Left colon (tissue), 2 donors: ENCODE data around the gene NFKB1. TPM values are rescaled to one million over a fixed set of nuclear protein-coding genes. Genes with fewer than 3 reads are reported as not detected.
A peak's percentile ranks its signal among the peaks of the same experiment; 100 is the strongest.
"Not testable (repeated sequence)": the region's sequence is repeated elsewhere in the genome, so short reads cannot be mapped to it uniquely, and the experiment has no call there.

Experiments used
- ATAC-seq: fragments of 200-7000 bp; cut with Tn5 transposase; one replicate; pipeline ENCODE4 v1.9.1; 2020; ENCODE audit warnings: mild to moderate bottlenecking, moderate library complexity
- DNase-seq, 2 donors: peaks; one replicate each; pipeline ENCODE4 v3.0.0-alpha.2; 2020
- intact Hi-C, 2 donors: fragments of 100-400 bp; cut with DNase I in 1 of 2; cut with micrococcal nuclease in 1 of 2; formaldehyde crosslinking; loops; one replicate each; pipeline versions ENCODE4 v1.11.2 to v1.14.0; 2022; cut with DNase I, micrococcal nuclease
- total RNA-seq, 2 donors: library from RNA; stranded (reverse); fragmentation: NEBNext Ultra II Directional; extraction: Animal tissue kit (Norgen Biotek cat#: 25700); gene quantifications; one replicate each; pipeline ENCODE4 v1.2.1, GENCODE V29; 2021
- donor health status: DM: no; HTN: no; CAD: no.
- donor health status: DM: yes; HTN: yes; CAD: no.

Gene NFKB1
- total RNA-seq, 2 donors from 2014 or later, result 45.3 to 49.8 TPM

DNA sequence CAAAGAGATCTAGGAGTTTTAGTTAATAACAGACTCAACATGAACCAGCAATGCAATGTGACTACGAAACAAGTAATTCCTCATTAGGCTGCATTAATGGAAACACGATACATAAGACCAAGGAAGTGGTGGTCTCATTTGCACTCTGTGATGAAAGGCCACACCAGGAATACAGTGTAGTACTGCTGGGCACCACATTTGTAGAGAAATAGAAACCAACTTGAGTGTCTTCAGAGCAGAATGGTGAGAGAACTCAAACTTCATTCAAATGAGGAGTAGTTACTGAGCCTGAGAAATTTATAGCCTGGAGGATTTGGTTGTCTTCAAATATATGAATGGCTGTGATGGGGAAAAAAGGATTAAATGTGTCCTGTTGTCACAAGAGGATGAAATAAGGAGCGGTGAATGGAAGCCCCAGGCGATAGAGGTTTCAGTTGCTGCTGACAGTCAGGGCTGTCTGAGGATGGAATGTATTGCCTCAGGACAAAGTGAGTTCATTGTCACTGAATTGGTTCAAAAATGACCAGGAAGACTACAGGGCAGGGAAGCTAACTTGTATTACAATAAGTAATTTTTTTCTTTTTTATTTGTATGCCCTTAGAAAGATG, 50.9 kb downstream of the NFKB1 start:
- DNase-seq, result no peak
- intact Hi-C loops, result no loop called here
- ATAC-seq, result no peak

DNA sequence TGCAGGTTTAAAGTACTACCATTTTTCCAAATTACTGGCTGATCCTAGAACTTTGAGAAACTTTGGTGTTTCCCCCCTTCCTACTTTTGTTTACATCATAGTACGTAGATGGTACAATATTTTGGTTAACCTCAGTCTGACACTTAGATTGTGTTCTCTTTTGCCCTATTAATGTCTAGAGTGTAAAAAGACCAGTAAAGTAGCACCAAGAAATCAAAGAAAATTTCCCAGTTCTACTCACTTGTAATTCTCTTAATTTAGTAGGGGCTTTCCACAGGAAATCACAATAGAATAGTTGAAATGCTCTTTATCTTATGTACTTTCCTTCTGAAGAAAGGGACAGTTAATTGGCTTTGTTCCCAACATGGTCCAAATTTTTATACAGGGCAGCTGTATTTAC, 51.6 kb downstream of the NFKB1 start:
- DNase-seq (no peak), ATAC-seq (no peak)
- intact Hi-C loops, result no loop called here

DNA sequence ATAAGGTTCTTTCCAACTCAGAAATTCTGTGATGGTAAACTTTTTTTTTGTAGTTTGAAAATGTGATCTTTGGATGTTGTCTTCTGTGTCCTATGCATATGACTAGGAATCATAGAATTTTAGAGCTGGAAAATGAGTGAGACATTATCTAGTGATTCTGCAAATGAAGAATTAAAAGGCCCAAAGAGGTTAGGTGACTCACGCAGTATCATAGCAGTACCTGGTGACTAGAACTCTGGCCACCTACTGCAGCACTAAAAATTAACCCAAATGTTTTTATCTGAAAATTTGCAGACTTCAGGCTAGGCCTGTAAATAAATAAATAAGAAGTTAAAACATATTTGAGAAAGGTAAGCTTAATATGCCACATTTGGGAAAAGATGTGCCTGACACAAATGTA, 52.8 kb downstream of the NFKB1 start:
- intact Hi-C loops, result no loop called here
- no peak for ATAC-seq
- no peak for DNase-seq

DNA sequence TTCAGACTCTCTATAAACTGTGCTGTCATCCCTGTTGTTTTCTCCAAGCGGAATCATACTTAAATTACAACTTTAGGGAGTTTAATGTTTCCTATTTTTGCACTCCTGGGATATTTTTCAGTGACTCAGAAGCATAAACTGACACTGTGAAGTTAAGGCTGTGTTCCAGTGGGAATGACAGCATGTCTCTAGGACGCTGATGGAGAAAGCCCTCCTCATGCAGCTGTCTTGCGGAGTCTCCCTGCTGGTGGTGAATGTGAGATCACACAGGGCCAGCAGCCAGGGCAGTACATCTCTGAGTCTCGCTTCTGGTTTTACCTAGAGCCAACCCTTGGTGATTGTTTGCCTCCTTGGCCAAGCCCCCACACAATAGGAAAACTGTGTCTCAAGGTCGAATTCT, 53.3 kb downstream of the NFKB1 start:
- ATAC-seq (no peak), DNase-seq (peak in 1 of 2 donors; percentile 31)
- intact Hi-C loops, result no loop called here

DNA sequence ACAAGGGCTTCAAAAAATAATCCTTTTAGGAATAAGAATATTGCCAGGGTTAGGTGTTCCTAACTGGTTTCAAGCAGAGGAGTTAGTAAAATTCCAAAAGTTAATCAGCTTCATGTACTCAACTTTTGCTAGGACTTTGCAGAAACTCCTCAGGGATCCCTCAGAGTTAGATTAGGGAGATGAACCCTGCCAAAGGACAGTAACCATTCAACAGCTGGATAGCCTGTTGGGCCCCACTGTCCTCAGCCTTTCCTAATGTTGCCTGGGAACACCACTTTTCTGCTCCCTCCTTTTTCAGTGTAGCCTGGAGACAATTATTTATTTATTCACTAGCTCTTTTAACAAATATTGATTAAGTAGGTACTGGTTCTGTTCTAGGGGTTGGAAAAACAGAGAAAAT, 53.8 kb downstream of the NFKB1 start:
- DNase-seq (no peak), ATAC-seq (no peak)
- intact Hi-C loops, result no loop called here

DNA sequence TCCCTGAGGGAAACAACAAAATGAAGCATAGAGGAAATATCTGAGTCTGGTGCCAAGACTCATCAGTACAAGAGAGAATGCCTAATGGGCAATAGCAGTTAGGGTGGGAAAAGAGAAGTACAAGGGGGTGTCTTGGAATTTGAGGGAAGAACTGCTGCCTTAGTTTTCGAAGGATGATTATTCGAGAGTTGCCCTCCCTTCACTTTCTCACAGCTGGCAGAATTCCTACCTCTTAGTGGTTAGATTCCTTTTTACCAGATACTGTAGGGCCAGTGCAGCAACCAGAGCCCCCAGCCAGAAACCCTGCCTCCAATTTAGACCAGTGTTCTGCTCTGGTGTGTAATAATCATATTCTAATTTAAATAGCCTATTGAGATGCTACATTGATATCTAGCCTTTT, 56.5 kb downstream of the NFKB1 start:
- DNase-seq (no peak), ATAC-seq (no peak)
- intact Hi-C loops, result no loop called here

DNA sequence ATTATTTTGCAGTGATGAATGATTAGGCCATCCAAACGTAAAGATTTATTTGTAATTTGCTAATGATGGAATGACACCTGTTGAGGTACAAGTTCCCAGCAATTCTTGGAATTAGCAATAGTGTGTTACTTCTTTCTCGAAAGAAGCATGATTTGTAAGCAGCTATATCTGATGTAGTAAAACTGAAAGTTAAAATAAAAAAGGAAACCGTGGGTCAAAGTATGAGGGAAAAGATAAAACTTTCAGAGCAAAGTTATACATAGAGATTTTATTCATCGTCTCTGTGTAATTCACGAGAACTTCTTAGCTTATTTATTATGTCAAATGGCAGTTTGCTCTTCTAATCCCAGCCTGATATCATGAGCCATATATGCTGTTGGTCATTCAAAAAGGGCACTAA, 59.0 kb downstream of the NFKB1 start:
- no peak for ATAC-seq
- no peak for DNase-seq
- intact Hi-C loops, result no loop called here

DNA sequence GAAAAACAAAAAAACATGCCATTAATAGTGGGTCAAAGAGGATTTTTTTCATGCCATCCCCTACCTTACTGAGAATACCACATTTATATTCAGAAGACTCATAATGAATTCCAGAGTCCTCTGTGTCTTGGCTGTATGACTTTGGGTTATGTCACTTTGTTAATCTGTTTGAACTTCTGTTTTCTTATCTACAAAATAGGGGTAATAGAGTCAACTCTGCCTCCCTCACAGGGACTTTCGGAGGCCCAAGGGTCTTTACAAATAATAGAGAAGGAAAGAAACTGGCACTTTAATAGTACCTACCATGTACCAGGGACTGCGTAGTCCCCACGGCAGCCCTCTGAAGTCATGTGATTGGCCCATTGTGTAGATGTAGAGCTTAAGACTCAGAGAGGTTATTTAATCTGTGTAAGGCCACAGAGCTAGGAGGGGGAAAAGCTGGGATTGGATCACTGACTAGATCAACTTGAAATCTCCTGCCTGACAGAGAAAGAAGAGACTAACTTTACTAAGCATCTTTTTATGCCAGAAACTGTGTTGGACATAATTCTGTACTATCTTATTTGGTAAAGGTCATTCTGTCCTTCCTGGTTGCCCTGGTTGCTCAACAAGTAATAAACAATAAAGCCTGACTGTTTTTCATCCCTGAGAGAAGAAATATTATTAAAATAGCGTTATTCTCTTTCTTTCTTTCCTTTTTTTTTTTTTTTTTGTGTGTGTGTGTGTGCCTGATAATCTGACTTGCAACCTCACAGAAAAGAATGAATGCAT, 59.6 kb downstream of the NFKB1 start:
- ATAC-seq (no peak), DNase-seq (no peak)
- intact Hi-C loops, result no loop called here

DNA sequence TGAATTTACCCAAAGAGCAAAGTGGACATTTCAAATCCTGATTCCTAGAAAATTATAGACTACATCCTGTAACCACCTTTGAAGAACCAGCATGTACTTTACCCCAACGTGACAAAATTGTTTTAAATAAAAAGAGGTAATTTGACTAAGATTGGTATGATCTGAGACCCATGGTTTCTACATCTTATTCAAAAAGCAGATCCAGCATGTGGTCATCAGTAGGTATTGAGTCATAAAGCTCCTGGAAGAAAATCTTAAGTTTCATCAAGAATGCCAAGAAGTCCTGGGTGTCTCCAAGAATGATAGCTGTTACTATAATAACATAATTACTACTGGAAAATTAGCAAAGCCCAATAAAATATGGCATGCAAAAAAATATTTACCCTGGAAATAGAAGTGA, 61.8 kb downstream of the NFKB1 start:
- intact Hi-C loops, result no loop called here
- no peak for DNase-seq
- no peak for ATAC-seq

DNA sequence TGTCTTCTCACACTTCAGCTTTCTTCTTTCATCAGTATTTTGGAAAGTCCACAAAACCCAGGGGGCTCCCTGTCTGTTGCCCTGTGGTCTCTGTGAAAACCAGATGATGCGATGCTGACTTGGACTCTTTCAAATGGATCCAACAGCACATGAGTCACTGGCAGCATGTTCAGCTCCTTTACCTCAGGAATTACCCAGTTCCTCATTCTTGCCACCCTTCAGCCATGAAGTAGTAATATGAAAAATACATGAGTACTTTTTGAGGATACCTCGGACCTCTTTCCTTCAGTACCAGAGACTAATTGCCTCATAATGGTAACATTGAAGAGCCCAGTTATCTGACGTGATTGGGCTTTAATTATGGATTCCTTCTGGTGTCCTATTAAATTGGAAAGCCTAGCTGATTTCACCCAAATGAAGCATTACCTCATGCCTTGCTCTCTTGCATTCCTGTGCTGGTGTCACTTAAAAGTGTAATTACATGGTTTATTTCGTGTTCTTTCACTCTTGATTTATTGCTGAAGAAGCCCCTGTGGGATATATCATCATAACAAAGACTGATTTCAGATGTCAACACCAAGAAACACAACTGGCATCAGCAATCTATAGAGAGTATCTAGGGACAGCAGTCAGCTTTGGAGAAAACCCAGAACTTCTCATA, 63.4 kb downstream of the NFKB1 start:
- ATAC-seq (no peak), DNase-seq (no peak)
- intact Hi-C loops, result no loop called here

DNA sequence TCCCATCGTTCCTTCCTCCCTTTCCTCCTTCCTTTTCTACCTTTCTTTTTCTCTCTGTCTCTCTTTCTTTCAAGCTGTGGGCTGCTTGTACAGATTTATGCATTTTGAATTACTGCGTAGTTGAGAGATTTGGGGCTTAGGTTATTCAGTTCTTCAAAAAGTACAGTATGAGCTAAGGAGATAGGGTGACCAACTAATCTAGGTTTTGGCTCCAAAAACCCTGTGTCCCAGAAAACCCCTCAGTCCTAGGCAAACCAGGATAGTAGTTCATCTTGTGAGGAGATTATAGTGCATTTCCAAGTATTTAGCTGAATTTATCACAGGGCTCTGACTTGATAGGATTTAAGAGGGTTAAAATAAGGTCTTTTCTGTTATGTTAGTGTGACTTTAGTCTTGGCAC, 64.5 kb downstream of the NFKB1 start:
- ATAC-seq, result no peak
- intact Hi-C loops, result no loop called here

DNA sequence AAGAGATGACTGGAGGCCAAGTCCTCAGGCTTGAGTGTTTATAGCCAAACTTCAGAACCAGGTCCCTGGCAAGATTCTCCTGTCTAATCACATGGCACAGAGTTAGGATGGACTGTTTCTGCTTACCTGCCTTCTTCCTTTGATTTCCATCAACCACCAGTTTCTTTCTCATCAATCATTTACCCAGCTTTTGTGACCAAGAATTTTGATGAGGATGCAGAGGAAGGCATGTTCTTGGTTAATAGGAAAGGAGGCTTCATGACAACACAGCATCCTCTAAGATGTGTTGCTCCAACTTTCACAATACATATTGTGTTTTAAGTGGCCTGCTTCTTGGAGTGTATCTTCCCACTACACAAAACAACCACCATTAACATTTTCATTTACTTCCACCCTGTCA, 65.3 kb downstream of the NFKB1 start:
- ATAC-seq (no peak), DNase-seq (no peak)
- intact Hi-C loops, result no loop called here

More for the DNA sequence above, 64.5 kb downstream of the NFKB1 start:
- no peak for DNase-seq

DNA sequence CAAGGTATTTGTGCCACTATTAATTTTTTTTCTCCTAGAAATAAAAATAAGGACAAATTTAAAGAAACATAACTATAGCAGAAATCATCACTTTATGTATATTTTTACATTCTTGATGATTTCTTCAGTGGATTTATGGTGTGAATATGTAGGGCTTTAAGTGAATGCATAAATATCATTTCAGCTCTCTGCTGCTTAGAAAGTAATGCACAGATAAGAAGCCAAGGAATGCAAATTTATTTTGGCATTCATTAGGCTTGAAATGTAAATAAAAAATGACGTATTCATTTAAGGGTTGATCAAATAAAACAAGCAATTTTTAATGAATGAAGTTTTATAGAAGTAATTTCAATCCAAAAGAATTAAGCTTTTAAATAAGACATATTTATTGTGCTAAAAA, 66.3 kb downstream of the NFKB1 start:
- no peak for ATAC-seq
- intact Hi-C loops, result no loop called here

DNA sequence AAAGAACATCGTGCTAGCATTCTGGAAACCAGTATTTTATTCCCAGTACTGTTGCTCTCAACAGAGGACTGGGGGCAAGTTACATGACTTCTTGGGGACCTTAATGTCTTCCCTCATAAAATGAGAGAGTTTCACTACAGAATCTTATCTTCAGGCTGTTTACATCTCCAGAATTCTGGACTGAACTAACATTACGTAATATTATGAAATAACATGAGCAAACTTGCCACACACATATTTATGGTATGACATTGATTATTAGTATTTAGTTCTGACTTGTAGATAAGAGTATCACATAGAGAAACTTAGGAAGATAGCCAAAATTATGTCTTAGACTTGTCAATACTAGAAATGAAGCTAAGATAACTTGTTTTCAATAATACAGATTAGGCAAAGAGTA, 68.0 kb downstream of the NFKB1 start:
- ATAC-seq, result no peak
- DNase-seq, result no peak
- intact Hi-C loops, result no loop called here

More for the DNA sequence above, 66.3 kb downstream of the NFKB1 start:
- DNase-seq, result no peak

DNA sequence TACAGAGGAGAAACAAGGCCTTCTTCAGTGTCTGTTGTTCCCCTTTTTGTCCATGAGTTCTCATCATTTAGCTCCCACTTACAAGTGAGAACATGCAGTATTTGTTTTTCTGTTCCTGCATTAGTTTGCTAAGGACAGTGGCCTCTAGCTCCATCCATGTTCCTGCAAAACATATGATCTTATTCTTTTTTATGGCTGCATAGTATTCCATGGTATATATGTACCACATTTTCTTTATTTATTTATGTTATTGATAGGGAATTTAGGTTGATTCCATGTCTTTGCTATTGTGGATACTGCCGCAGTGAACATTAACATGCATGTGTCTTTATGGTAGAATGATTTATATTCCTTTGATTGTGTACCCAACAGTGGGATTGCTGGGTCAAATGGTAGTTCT, 69.1 kb downstream of the NFKB1 start:
- ATAC-seq, intact Hi-C loops, DNase-seq: not testable (repeated sequence)

DNA sequence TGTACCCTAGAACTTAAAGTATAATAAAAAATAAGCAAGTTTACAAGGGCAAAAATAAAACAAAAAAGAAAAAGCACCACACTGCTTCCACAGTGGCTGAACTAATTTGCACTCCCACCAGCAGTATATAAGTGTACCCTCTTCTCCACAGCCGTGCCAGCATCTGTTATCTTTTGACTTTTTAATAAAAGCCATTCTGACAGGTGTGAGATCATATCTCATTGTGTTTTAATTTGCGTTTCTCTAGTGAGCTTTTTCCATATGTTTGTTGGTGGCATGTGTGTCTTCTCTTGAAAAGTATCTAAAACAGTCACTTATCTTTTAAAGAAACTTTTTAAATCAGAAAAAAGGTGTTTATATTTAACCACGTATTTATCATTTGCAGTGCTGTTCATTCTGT, 71.3 kb downstream of the NFKB1 start:
- DNase-seq, result no peak
- intact Hi-C loops, result no loop called here
- no peak for ATAC-seq

DNA sequence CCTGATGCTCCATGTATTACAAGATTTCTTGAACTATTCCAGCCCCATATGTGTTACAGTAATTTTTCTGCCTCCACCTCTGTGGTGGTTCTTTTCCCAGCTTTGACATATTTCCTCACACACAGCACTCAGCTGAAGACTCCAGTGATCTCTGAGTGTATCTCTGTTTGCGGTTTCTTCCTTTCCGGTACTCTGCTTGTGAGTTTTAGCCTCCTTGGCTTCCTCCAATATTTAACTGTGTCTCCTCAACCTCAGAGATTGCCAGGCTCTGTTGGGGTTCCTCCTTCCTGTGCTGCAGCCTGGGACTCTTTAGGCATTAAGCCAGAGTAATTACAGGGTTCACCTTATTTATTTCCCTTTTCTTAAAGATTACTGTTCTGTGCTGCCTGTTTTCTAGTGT, 73.2 kb downstream of the NFKB1 start:
- DNase-seq (no peak), ATAC-seq (no peak)
- intact Hi-C loops, result no loop called here

DNA sequence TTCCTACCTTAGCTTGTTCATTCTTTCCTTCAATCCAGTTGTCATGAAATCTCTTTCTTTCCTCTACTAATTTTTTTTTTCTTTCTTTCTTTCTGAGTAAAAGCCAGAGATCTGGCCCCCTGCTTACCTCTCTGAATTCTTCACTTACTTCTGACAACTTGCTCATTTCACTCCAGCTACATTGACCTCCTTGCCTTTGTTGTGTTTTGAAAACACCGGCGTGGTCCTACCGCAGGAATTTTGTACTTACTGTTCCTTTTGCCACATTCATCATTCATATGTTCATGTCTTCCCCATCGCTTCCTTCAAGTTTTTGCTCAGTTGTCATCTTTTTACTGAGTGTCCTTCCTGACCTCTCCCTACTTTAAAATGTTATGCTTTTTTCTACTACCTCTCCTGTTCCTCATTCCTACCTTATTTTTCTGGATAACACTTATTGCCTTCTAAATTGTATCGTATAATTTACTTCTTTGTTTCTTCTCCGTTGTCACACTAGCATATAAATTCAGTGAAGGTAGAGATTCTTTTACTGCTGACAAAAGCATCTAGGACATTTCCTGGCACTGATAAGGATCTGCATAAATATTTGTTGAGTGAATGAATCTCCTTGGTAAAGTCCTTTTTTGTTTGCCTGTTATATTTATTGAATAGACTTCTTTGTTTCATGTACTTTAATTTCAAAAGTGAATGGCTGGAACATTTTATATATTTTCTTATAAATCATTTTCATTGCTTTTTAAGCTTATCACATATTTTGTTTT, 74.4 kb downstream of the NFKB1 start:
- DNase-seq (no peak), ATAC-seq (peak; percentile 58)
- intact Hi-C loops, result no loop called here

DNA sequence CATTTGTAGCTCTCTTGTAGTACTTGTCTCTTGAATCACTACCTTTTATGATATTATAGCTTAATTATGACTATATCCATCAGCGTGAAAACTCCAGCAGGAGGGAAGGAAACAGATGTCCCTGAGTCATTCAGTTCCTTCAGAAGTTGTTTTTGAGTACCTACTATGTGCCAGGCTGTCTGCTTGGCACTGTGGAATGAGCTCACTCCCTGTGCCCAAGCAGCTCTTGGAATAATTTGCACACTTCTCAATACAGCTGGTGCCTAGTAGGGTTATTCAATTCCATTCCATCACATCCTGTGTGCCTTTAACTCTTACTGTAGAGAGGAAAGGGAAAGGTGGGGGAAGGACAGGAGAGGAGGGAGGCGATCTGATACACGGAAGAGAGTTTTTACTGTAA, 77.1 kb downstream of the NFKB1 start:
- intact Hi-C loops, result no loop called here
- ATAC-seq (no peak), DNase-seq (no peak)

DNA sequence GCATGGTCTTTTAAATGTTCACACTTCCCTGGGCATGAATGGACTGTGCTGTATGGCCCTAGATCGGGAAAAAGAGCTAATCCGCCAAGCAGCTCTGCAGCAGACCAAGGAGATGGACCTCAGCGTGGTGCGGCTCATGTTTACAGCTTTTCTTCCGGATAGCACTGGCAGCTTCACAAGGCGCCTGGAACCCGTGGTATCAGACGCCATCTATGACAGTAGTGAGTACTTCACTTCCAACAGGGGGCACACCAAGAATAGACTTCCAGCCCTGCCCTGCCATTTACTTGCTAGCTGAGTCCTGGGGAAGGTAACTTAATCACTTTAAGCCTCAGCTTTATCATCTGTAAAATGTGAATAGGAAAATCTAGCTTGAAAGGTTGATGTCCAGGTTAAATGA, 77.7 kb downstream of the NFKB1 start:
- intact Hi-C loops, result no loop called here
- ATAC-seq (no peak), DNase-seq (no peak)
